ENCODE results near the gene HEXD.

Gene HEXD

DNA sequence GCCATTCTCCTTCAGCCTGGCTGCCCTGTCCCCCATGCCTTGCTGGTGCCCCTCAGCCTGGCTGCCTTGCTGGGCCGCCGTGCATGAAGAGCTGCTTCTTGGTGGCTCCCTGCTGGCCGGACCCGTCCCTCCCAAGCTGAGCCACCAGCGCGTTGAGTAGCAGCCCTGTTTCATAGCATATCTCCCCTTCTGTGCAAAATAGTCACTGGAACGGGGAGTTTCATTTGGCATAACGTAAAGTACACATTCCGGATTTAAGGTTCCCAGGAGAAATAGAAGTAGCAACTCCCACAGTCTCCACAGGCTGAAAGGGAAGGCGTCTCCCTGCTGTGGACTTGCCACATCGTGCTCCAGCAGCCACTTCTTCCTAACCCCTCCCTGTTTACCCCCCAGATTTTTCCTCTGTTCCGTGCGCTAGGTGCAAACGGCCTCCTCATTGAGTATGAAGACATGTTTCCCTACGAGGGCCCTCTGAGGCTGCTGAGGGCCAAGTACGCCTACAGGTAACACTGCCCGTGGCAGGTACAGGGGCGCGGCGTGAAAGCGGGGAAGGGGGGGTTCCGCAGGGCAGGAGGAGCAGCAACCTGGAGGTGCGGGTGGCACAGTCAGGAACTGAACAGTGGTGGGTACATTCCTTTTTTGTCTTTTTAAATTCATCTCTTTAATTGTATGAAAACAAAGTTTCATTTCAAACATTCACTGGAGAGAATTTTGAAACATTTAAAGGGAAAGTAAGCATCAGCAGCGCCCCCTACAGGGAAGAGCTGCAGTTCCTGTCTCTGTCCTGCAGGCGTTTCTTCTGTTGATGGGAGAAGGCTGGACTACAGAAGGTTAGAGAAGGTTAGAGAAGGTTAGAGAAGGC is 6.1 kb downstream of the HEXD start:
- POLR2A ChIA-PET, result interaction anchor here (0.7 kb wide), 1 partner anchor 176 kb away, joined by 4 read pairs; no protein-coding TSS in a partner anchor

DNA sequence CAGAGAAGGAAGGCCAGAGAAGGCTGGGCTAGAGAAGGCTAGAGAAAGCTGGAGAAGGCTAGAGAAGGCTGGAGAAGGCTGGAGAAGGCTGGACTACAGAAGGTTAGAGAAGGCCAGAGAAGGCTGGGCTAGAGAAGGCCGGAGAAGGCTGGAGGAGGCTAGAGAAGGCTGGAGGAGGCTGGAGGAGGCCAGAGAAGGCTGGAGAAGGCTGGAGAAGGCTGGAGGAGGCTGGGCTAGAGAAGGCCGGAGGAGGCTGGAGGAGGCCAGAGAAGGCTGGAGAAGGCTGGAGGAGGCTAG is 6.7 kb downstream of the HEXD start:
- TF ChIP-seq ZBTB48 (tag by site-specific recombination; IDR thresholded peaks at IDR 0.05) (no peak), ZNF174 (tag by site-specific recombination; IDR thresholded peaks at IDR 0.05) (no peak), ZNF132 (tag by site-specific recombination; IDR thresholded peaks at IDR 0.05; ENCODE audit: borderline replicate concordance) (no peak), ZNF155 (tag by site-specific recombination; IDR thresholded peaks at IDR 0.05) (no peak)
- Histone ChIP-seq H3K27ac (ENCODE audit: extremely low read depth, low read depth, low read length) (no peak overlapping the region), H3K4me1 (ENCODE audit: control insufficient read depth, insufficient read depth, low read length) (no peaks in the 10 kb centered on the region), H3K36me3 (ENCODE audit: control insufficient read depth in 2 of 2, insufficient read depth in 1 of 2, low read length in 2 of 2) (peaks cover 5 to 18% of the 10 kb centered on the region in 2 experiments), H3K4me3 (ENCODE audit: low read depth, low read length) (no peak overlapping the region), H3K9me3 (ENCODE audit: control insufficient read depth, insufficient read depth, low read depth, low read length) (no peaks in the 10 kb centered on the region)
- POLR2A ChIA-PET, result interaction anchor here (0.7 kb wide), 1 partner anchor 175 kb away, joined by 4 read pairs; no protein-coding TSS in a partner anchor
- CTCF ChIA-PET, result interaction anchor here (0.6 to 2.3 kb wide), 18 partner anchors 10 to 472 kb away, joined by 3 to 10 read pairs (median 4); no protein-coding TSS in a partner anchor

More for the DNA sequence above, 6.1 kb downstream of the HEXD start:
- Histone ChIP-seq H3K9me3 (ENCODE audit: control insufficient read depth, insufficient read depth, low read depth, low read length) (no peaks in the 10 kb centered on the region), H3K4me1 (ENCODE audit: control insufficient read depth, insufficient read depth, low read length) (peaks cover under 1% of the 10 kb centered on the region; the same call in 1 of the 2 replicates), H3K27ac (ENCODE audit: extremely low read depth, low read depth, low read length) (no peak overlapping the region), H3K4me3 (ENCODE audit: low read depth, low read length) (no peak overlapping the region), H3K36me3 (ENCODE audit: control insufficient read depth in 2 of 2, insufficient read depth in 1 of 2, low read length in 2 of 2) (peaks cover 5 to 20% of the 10 kb centered on the region in 2 experiments)
- TF ChIP-seq, protein P1, sequence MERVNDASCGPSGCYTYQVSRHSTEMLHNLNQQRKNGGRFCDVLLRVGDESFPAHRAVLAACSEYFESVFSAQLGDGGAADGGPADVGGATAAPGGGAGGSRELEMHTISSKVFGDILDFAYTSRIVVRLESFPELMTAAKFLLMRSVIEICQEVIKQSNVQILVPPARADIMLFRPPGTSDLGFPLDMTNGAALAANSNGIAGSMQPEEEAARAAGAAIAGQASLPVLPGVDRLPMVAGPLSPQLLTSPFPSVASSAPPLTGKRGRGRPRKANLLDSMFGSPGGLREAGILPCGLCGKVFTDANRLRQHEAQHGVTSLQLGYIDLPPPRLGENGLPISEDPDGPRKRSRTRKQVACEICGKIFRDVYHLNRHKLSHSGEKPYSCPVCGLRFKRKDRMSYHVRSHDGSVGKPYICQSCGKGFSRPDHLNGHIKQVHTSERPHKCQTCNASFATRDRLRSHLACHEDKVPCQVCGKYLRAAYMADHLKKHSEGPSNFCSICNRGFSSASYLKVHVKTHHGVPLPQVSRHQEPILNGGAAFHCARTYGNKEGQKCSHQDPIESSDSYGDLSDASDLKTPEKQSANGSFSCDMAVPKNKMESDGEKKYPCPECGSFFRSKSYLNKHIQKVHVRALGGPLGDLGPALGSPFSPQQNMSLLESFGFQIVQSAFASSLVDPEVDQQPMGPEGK (tag by site-specific recombination; IDR thresholded peaks at IDR 0.05), result no peak
- 0 out of 2 replicates have a peak, but pooled peaks have one; percentile 30 for TF ChIP-seq ZNF600 (tag by site-specific recombination; IDR thresholded peaks at IDR 0.05)
- no peak for TF ChIP-seq MYNN (tag by site-specific recombination; IDR thresholded peaks at IDR 0.05; ENCODE audit: borderline replicate concordance)
- TF ChIP-seq MZF1 (tag by site-specific recombination; IDR thresholded peaks at IDR 0.05; ENCODE audit: borderline replicate concordance), result no peak
- no peak for TF ChIP-seq ZFP69B (tag by site-specific recombination; IDR thresholded peaks at IDR 0.05)
- TF ChIP-seq, protein P2, sequence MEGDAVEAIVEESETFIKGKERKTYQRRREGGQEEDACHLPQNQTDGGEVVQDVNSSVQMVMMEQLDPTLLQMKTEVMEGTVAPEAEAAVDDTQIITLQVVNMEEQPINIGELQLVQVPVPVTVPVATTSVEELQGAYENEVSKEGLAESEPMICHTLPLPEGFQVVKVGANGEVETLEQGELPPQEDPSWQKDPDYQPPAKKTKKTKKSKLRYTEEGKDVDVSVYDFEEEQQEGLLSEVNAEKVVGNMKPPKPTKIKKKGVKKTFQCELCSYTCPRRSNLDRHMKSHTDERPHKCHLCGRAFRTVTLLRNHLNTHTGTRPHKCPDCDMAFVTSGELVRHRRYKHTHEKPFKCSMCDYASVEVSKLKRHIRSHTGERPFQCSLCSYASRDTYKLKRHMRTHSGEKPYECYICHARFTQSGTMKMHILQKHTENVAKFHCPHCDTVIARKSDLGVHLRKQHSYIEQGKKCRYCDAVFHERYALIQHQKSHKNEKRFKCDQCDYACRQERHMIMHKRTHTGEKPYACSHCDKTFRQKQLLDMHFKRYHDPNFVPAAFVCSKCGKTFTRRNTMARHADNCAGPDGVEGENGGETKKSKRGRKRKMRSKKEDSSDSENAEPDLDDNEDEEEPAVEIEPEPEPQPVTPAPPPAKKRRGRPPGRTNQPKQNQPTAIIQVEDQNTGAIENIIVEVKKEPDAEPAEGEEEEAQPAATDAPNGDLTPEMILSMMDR (tag by site-specific recombination; IDR thresholded peaks at IDR 0.05), result peak; percentile 35; the same call in 1 of the 2 replicates
- TF ChIP-seq, protein P3, sequence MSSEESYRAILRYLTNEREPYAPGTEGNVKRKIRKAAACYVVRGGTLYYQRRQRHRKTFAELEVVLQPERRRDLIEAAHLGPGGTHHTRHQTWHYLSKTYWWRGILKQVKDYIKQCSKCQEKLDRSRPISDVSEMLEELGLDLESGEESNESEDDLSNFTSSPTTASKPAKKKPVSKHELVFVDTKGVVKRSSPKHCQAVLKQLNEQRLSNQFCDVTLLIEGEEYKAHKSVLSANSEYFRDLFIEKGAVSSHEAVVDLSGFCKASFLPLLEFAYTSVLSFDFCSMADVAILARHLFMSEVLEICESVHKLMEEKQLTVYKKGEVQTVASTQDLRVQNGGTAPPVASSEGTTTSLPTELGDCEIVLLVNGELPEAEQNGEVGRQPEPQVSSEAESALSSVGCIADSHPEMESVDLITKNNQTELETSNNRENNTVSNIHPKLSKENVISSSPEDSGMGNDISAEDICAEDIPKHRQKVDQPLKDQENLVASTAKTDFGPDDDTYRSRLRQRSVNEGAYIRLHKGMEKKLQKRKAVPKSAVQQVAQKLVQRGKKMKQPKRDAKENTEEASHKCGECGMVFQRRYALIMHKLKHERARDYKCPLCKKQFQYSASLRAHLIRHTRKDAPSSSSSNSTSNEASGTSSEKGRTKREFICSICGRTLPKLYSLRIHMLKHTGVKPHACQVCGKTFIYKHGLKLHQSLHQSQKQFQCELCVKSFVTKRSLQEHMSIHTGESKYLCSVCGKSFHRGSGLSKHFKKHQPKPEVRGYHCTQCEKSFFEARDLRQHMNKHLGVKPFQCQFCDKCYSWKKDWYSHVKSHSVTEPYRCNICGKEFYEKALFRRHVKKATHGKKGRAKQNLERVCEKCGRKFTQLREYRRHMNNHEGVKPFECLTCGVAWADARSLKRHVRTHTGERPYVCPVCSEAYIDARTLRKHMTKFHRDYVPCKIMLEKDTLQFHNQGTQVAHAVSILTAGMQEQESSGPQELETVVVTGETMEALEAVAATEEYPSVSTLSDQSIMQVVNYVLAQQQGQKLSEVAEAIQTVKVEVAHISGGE (tag by site-specific recombination; conservative IDR thresholded peaks at IDR 0.05; ENCODE audit: low read depth), result no peak
- TF ChIP-seq, protein P4, sequence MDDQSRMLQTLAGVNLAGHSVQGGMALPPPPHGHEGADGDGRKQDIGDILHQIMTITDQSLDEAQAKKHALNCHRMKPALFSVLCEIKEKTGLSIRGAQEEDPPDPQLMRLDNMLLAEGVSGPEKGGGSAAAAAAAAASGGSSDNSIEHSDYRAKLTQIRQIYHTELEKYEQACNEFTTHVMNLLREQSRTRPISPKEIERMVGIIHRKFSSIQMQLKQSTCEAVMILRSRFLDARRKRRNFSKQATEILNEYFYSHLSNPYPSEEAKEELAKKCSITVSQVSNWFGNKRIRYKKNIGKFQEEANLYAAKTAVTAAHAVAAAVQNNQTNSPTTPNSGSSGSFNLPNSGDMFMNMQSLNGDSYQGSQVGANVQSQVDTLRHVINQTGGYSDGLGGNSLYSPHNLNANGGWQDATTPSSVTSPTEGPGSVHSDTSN (CRISPR knock-in tag; IDR thresholded peaks at IDR 0.05), result no peak
- peak; percentile 83 for TF ChIP-seq PRDM1 (tag by site-specific recombination; IDR thresholded peaks at IDR 0.05)
- no peak for TF ChIP-seq ZNF140 (tag by site-specific recombination; IDR thresholded peaks at IDR 0.05)
- peak; percentile 67 for TF ChIP-seq ZNF341 (tag by site-specific recombination; IDR thresholded peaks at IDR 0.05; ENCODE audit: low read depth)
- TF ChIP-seq ZNF2 (tag by site-specific recombination; IDR thresholded peaks at IDR 0.05), result no peak
- CTCF ChIA-PET, result interaction anchor here (0.6 to 2.3 kb wide), 17 partner anchors 9 to 473 kb away, joined by 3 to 10 read pairs (median 4); no protein-coding TSS in a partner anchor
